H9 (cell line): Measurements from ENCODE around the gene LRCH1. TPM values are rescaled to one million over a fixed set of nuclear protein-coding genes. Genes with fewer than 3 reads are reported as not detected.

Source experiments
- DNase-seq: peaks from one replicate; pipeline ENCODE4 v3.0.0-alpha.2; 2017
- H2AFZ ChIP-seq: one replicate; pipeline ENCODE4 v1.6.1; 2013; ENCODE audit warnings: mild to moderate bottlenecking, low read length, control low read depth, moderate library complexity
- H2AK5ac ChIP-seq: 2 replicates; pipeline ENCODE4 v1.6.1; 2013; ENCODE audit warnings: low read length, control low read depth, mixed read lengths; ENCODE audit not compliant: insufficient read length
- H2BK120ac ChIP-seq: one replicate; pipeline ENCODE4 v1.6.1; 2013; ENCODE audit warnings: low read depth, mild to moderate bottlenecking, low read length, control low read depth, inconsistent platforms; ENCODE audit not compliant: poor library complexity, severe bottlenecking
- H2BK12ac ChIP-seq: 2 replicates; pipeline ENCODE4 v1.6.1; 2013; ENCODE audit warnings: low read length, control low read depth, mixed read lengths, low read depth; ENCODE audit not compliant: insufficient read length
- H2BK15ac ChIP-seq: 2 replicates; pipeline ENCODE4 v1.6.1; 2013; ENCODE audit warnings: low read depth, low read length, control low read depth
- H2BK20ac ChIP-seq: one replicate; pipeline ENCODE4 v1.6.1; 2013; ENCODE audit warnings: low read depth, mild to moderate bottlenecking, low read length, control low read depth, inconsistent platforms; ENCODE audit not compliant: poor library complexity, severe bottlenecking
- H2BK5ac ChIP-seq: 2 replicates; pipeline ENCODE4 v1.6.1; 2013; ENCODE audit warnings: low read length, control low read depth, mixed read lengths; ENCODE audit not compliant: insufficient read length
- H3K14ac ChIP-seq: 2 replicates; pipeline ENCODE4 v1.6.1; 2013; ENCODE audit warnings: low read length, control low read depth; ENCODE audit not compliant: insufficient read depth
- H3K18ac ChIP-seq: 2 replicates; pipeline ENCODE4 v1.6.1; 2013; ENCODE audit warnings: low read depth, mild to moderate bottlenecking, mixed read lengths, low read length, control low read depth; ENCODE audit not compliant: insufficient read length
- H3K23ac ChIP-seq: 2 replicates; pipeline ENCODE4 v1.6.1; 2013; ENCODE audit warnings: low read length, control low read depth, mixed read lengths, low read depth; ENCODE audit not compliant: insufficient read length
- H3K23me2 ChIP-seq: 2 replicates; pipeline ENCODE4 v1.6.1; 2013; ENCODE audit warnings: low read depth, mild to moderate bottlenecking, mixed read lengths, low read length, control low read depth; ENCODE audit not compliant: insufficient read length, poor library complexity, severe bottlenecking
- H3K27ac ChIP-seq: 2 replicates; pipeline ENCODE4 v1.5.1; 2013; ENCODE audit warnings: low read length, control low read depth, mixed read lengths, low read depth; ENCODE audit not compliant: insufficient read length
- H3K27me3 ChIP-seq: 2 replicates; pipeline ENCODE4 v1.6.1; 2013; ENCODE audit warnings: low read length, control low read depth, inconsistent platforms; ENCODE audit not compliant: insufficient read depth
- H3K4ac ChIP-seq: 2 replicates; pipeline ENCODE4 v1.6.1; 2013; ENCODE audit warnings: low read depth, mild to moderate bottlenecking, control low read depth, inconsistent platforms, low read length, moderate library complexity
- H3K4me1 ChIP-seq: 2 replicates; pipeline ENCODE4 v1.6.1; 2013; ENCODE audit warnings: low read length, control low read depth, inconsistent platforms; ENCODE audit not compliant: insufficient read depth
- H3K4me2 ChIP-seq: 2 replicates; pipeline ENCODE4 v1.6.1; 2013; ENCODE audit warnings: low read length, control low read depth, mixed read lengths; ENCODE audit not compliant: insufficient read length, insufficient read depth
- H3K56ac ChIP-seq: 2 replicates; pipeline ENCODE4 v1.6.1; 2013; ENCODE audit warnings: low read depth, mild to moderate bottlenecking, mixed read lengths, low read length, control low read depth; ENCODE audit not compliant: insufficient read length
- H3K79me1 ChIP-seq: 2 replicates; pipeline ENCODE4 v1.6.1; 2013; ENCODE audit warnings: low read depth, mild to moderate bottlenecking, moderate library complexity, low read length, control low read depth, inconsistent platforms; ENCODE audit not compliant: insufficient read depth, poor library complexity, severe bottlenecking
- H3K79me2 ChIP-seq: 2 replicates; pipeline ENCODE4 v1.6.1; 2013; ENCODE audit warnings: low read length, control low read depth, inconsistent platforms; ENCODE audit not compliant: insufficient read depth
- H3K9ac ChIP-seq: 2 replicates; pipeline ENCODE4 v1.6.1; 2013; ENCODE audit warnings: low read length, control low read depth, mixed read lengths; ENCODE audit not compliant: insufficient read length; ENCODE audit errors: extremely low read depth
- H3K9me3 ChIP-seq: one replicate; pipeline ENCODE4 v1.6.1; 2013; ENCODE audit warnings: low read depth, low read length, inconsistent platforms; ENCODE audit not compliant: control insufficient read depth
- H3T11ph ChIP-seq: one replicate; pipeline ENCODE4 v1.6.1; 2013; ENCODE audit warnings: mild to moderate bottlenecking, low read length, control low read depth, inconsistent platforms
- H4K20me1 ChIP-seq: one replicate; pipeline ENCODE4 v1.6.1; 2013; ENCODE audit not compliant: control insufficient read depth, insufficient read length, insufficient read depth
- H4K5ac ChIP-seq: 2 replicates; pipeline ENCODE4 v1.6.1; 2013; ENCODE audit warnings: low read depth, mild to moderate bottlenecking, mixed read lengths, low read length, control low read depth; ENCODE audit not compliant: insufficient read length
- H4K8ac ChIP-seq: replicated peaks from 2 replicates; pipeline ENCODE4 v1.6.1; 2013; ENCODE audit warnings: low read length, control low read depth, mixed read lengths, low read depth; ENCODE audit not compliant: insufficient read length
- H4K91ac ChIP-seq: 2 replicates; pipeline ENCODE4 v1.6.1; 2013; ENCODE audit warnings: low read depth, mild to moderate bottlenecking, moderate library complexity, mixed read lengths, low read length, control low read depth; ENCODE audit not compliant: insufficient read length
- H3K27ac Mint-ChIP-seq, 3 experiments: 2 replicates in 2 of 3; 3 replicates in 1 of 3; pipeline ENCODE4 v1.8.0; 2020 to 2021; ENCODE audit warnings: mixed read lengths in 3 of 3, mild to moderate bottlenecking in 1 of 3, moderate library complexity in 1 of 3
- H3K27me3 Mint-ChIP-seq: 2 replicates; pipeline ENCODE4 v1.8.0; 2021; ENCODE audit warnings: low read depth, mild to moderate bottlenecking, moderate library complexity, mixed read lengths
- H3K36me3 Mint-ChIP-seq, 3 experiments: 2 replicates in 2 of 3; 3 replicates in 1 of 3; pipeline ENCODE4 v1.8.0; 2020 to 2021; ENCODE audit warnings: low read depth in 3 of 3, mixed read lengths in 3 of 3; ENCODE audit not compliant: insufficient read depth in 1 of 3
- H3K4me1 Mint-ChIP-seq, 2 experiments: 2 replicates each; pipeline ENCODE4 v1.8.0; 2020; ENCODE audit warnings: mixed read lengths in 2 of 2
- H3K4me3 Mint-ChIP-seq, 2 experiments: 2 replicates in 1 of 2; 3 replicates in 1 of 2; pipeline ENCODE4 v1.8.0; 2020 to 2021; ENCODE audit warnings: mild to moderate bottlenecking in 2 of 2, mixed read lengths in 2 of 2, moderate library complexity in 1 of 2
- H3K9me3 Mint-ChIP-seq, 2 experiments: 2 replicates in 1 of 2; 3 replicates in 1 of 2; pipeline ENCODE4 v1.8.0; 2020; ENCODE audit warnings: mild to moderate bottlenecking in 2 of 2, mixed read lengths in 2 of 2, moderate library complexity in 1 of 2
- WGBS: extraction: QIAGEN DNeasy Blood & Tissue Kit; methylation state at CpG from one replicate; pipeline ENCODE4 v1.1.7; 2013; ENCODE audit warnings: missing lambda C conversion rate, low lambda C conversion rate, mixed read lengths; ENCODE audit not compliant: insufficient read length; ENCODE audit errors: extremely low coverage; 5-methylcytosine and 5-hydroxymethylcytosine counted together
- total RNA-seq: library from RNA; stranded (reverse); gene quantifications from 2 replicates; pipeline ENCODE4 v1.2.1, GENCODE V29; 2021
- TF ChIP-seq, protein P1 (sequence below): fragments of 200-600 bp; sonication (generic); conservative IDR thresholded peaks from 3 replicates; pipeline ENCODE4 v1.8.0; 2021; ENCODE audit warnings: antibody characterized with exemption, mild to moderate bottlenecking

Gene LRCH1
- total RNA-seq, 1 experiment from 2014 or later = 8.0 TPM

DNA sequence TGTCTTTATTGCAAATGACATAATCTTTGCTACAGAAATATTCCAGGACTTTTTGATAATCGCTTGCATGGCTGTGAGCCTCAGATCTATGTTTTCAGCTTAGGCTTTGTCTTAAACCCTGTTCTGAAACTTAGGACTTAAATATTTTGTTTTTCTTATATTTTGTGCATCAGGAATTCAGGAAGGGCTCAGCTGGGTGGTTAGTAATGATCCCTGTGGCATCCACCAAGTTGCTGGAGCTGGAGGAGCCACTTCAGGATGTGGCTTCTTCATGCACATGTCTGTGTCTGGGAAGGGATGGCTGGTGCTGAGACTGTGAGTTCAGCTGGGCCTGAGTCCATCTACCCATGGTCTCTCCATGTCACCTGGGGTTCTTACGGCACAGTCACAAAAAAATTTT lies 48.9 kb upstream of the LRCH1 start:
- no peaks in the 10 kb centered on the region for H4K20me1 ChIP-seq
- H3K27ac Mint-ChIP-seq = no peak overlapping the region; a peak in 1 of 7 replicates
- TF ChIP-seq, protein P1, sequence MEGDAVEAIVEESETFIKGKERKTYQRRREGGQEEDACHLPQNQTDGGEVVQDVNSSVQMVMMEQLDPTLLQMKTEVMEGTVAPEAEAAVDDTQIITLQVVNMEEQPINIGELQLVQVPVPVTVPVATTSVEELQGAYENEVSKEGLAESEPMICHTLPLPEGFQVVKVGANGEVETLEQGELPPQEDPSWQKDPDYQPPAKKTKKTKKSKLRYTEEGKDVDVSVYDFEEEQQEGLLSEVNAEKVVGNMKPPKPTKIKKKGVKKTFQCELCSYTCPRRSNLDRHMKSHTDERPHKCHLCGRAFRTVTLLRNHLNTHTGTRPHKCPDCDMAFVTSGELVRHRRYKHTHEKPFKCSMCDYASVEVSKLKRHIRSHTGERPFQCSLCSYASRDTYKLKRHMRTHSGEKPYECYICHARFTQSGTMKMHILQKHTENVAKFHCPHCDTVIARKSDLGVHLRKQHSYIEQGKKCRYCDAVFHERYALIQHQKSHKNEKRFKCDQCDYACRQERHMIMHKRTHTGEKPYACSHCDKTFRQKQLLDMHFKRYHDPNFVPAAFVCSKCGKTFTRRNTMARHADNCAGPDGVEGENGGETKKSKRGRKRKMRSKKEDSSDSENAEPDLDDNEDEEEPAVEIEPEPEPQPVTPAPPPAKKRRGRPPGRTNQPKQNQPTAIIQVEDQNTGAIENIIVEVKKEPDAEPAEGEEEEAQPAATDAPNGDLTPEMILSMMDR = no peak

More for the DNA sequence above, 48.9 kb upstream of the LRCH1 start:
- Histone ChIP-seq H4K5ac (no peak overlapping the region), H2AK5ac (no peak overlapping the region), H3K4ac (no peak overlapping the region), H2BK20ac (no peak overlapping the region), H2AFZ (no peak overlapping the region), H2BK12ac (no peak overlapping the region), H2BK15ac (no peak overlapping the region), H3K23ac (no peak overlapping the region), H2BK120ac (no peak overlapping the region), H3K23me2 (no peaks in the 10 kb centered on the region), H3K9me3 (no peaks in the 10 kb centered on the region), H4K91ac (no peak overlapping the region), H3K4me2 (no peak overlapping the region), H3K27ac (no peak overlapping the region), H3K79me2 (no peaks in the 10 kb centered on the region), H3T11ph (no peak overlapping the region), H3K27me3 (no peaks in the 10 kb centered on the region), H3K79me1 (no peaks in the 10 kb centered on the region), H2BK5ac (no peak overlapping the region), H3K18ac (no peak overlapping the region), H3K14ac (no peak overlapping the region), H3K9ac (no peak overlapping the region), H4K8ac (no peak overlapping the region), H3K4me1 (no peaks in the 10 kb centered on the region), H3K56ac (no peak overlapping the region)
- no peak overlapping the region for H3K4me3 Mint-ChIP-seq
- DNase-seq = no peak
- H3K9me3 Mint-ChIP-seq = peaks cover 2 to 5% of the 10 kb centered on the region in 2 experiments; a peak in 3 of 5 replicates
- H3K4me1 Mint-ChIP-seq = no peaks in the 10 kb centered on the region
- H3K27me3 Mint-ChIP-seq = no peaks in the 10 kb centered on the region; the same call in 1 of the 2 replicates
- H3K36me3 Mint-ChIP-seq = no peaks in the 10 kb centered on the region; a peak in 2 of 7 replicates
- no CpG with 5 or more reads among the region's 2 CpGs for WGBS
